NCI-H128 (cell line): Measurements from ENCODE around the gene RILPL2.
"Not testable (repeated sequence)": the region's sequence is repeated elsewhere in the genome, so short reads cannot be mapped to it uniquely, and the experiment has no call there.

Source experiments
- DNase-seq: peaks from one replicate; lab custom pipeline; 2025; ENCODE audit not compliant: unreplicated experiment; lab: John Stamatoyannopoulos, UW

Gene RILPL2

DNA sequence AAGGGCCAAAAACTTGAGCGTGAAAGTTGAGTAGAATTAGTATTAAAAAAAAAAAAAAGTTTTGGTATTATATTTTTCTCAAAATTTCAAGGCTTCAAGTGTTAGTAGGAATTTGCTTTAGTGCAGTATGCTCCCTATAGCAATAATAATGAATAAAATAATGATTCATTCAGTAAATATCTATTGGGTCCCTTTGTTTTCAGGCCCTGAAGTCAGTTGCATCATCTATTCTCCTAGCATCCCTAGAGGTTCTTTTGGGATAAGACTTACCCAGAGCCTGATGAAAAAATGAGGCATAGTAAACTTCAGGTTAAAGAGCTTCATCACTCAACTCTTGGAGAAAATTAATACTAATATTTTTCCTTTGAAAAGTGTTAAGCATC, 51.5 kb downstream of the RILPL2 start:
- no peak for DNase-seq

DNA sequence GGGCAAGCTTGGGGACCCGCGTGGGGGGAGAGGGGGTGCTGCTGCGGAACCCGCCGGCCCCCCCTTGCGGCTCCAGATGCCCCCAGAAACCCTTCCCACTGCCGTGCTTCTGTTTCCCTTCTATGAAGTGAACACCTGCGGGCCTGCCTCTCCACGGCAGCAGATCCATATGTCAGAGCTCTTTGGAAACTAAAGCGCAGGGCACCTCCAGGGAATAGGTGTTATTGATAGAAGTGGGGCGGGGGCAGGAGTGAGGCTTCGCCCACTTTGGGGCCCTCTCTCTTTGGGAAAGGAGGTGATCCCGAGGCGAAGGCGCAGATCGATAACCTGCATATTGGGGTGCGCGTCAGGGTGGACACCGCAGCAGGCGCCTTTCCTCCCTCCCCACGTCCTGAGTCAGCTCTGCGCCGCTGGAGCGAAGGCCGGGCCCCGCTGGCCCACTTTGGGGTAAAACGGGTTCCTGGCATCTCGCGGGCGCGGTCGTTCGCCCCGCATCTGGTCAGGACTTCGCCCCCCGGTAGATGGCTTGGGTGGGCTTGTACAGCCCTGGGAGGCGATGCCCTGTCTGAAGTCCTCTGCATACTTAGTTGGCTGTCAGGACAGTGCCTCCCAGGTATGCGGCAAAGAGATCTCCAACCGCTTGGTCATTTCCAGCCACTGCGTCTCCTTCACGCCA, 52.0 kb downstream of the RILPL2 start:
- DNase-seq, result no peak

DNA sequence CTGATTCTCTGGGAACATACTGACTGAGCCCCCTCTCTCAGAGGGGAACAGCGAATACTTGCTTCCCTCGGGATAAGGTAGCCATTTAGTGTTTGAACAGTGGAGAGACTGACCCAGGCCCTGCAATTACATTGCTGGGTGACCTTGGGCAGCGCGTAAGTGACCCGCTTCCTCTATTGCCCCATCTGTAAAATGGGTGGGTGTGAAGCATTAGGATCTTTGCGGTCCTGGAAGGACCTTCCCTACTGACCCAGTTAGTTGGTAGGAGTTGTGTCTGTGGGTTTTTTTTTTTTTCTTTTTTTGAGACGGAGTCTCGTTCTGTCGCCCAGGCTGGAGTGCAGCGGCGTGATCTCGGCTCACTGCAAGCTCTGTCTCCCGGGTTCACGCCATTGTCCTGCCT, 53.8 kb downstream of the RILPL2 start:
- DNase-seq, result no peak

DNA sequence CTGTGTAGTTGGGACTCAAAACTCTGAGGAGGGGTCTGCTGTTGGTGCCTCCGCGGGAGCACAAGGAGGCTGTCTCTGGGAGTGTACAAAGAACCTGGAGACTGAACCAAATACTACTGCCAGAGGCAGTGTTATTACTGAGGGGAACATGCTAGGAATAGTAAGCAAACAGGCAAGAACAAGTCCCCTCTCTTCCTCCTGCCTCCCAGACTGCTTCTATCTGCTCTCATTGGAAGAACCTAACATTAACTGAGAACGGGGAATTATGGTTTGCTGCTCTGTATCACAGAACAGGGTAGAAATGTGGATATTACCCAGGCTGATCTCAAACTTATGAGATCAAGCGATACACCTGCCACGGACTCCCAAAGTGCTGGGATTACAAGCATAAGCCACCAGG, 57.1 kb downstream of the RILPL2 start:
- DNase-seq, result no peak

DNA sequence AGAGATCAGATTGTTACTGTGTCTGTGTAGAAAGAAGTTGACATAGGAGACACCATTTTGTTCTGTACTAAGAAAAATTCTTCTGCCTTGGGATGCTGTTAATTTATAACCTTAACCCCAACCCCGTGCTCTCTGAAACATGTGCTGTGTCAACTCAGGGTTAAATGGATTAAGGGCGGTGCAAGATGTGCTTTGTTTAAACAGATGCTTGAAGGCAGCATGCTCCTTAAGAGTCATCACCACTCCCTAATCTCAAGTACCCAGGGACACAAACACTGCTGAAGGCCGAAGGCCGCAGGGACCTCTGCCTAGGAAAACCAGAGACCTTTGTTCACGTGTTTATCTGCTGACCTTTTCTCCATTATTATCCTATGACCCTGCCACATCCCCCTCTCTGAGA, 64.1 kb downstream of the RILPL2 start:
- DNase-seq, result not testable (repeated sequence)

DNA sequence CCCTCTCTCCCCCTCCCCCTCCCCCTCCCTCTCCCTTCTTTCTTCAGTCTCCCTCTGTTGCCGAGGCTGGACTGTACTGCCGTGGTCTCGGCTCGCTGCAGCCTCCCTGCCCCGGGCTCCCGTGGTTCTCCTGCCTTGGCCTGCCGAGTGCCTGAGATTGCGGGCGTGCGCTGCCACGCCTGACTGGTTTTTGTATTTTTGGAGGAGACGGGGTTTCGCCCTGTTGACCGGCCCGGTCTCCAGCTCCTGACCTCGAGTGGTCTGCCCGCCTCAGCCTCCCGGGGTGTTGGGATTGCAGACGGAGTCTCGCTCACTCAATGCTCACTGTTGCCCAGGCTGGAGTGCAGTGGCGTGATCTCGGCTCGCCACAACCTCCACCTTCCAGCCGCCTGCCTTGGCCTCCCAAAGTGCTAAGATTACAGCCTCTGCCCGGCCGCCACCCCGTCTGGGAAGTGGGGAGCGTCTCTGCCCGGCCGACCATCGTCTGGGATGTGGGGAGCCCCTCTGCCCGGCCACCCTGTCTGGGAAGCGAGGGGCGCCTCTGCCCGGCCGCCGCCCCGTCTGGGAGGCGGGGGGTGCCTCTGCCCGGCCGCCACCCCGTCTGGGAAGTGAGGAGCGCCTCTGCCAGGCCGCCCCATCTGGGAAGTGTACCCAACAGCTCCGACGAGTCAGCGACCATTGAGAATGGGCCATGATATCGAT, 64.7 kb downstream of the RILPL2 start:
- DNase-seq, result not testable (repeated sequence)

DNA sequence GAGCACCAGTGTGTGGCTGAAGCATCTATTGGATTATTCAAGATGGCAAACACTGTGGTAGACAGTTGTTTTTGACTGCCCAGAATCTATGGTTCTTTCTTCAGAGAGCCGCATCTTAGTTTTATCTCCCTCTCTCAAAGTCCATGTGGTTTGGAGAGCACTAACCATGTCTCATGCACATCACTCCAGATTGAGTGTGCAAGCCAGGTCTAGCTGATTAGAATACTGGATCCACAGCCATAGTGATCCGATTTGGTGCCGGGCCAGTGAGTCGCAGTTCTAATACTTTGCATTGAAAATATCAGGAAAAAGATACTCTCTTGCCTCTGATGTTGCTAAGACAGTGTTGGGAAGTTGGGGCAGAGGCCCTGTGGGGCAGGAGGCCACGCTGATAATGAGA, 67.3 kb downstream of the RILPL2 start:
- no peak for DNase-seq

DNA sequence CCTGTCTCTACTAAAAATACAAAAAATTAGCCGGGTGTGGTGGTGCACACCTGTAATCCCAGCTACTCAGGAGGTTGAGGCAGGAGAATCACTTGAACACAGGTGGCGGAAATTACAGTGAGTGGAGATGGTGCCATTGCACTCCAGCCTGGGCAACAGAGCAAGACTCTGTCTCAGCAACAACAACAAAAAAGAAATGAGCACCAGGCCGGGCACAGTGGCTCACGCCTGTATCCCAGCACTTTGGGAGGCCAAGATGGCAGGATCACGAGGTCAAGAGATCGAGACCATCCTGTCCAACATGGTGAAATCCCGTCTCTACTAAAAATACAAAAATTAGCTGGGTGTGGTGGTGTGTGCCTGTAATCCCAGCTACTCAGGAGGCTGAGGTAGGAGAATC, 68.1 kb downstream of the RILPL2 start:
- not testable (repeated sequence) for DNase-seq

DNA sequence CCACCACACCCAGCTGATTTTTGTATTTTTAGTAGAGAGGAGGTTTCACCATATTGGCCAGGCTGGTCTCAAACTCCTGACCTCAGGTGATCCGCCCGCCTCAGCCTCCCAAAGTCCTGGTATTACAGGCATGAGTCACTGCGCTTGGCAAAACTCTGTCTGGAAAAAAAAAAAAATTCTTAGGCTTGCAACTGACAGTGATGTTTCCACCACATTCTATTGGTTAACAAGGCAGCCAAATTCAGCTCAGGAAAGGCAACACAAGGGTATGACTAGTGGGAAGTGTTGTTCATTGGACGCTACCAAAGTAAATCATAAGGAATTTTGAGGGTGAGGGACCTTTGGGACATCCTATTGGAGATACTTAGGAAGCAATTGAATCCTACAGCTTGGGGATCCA, 69.0 kb downstream of the RILPL2 start:
- DNase-seq, result no peak
